ENCODE data around the gene UGCG. TPM values are rescaled to one million over a fixed set of nuclear protein-coding genes. Genes with fewer than 3 reads are reported as not detected.

UGCG gene
- total and polyA plus RNA-seq, 2 of the 8 experiments (the other 6 are each of a cell fraction or from before 2014, with no cell fraction given), result 14.9 to 34.0 TPM

DNA sequence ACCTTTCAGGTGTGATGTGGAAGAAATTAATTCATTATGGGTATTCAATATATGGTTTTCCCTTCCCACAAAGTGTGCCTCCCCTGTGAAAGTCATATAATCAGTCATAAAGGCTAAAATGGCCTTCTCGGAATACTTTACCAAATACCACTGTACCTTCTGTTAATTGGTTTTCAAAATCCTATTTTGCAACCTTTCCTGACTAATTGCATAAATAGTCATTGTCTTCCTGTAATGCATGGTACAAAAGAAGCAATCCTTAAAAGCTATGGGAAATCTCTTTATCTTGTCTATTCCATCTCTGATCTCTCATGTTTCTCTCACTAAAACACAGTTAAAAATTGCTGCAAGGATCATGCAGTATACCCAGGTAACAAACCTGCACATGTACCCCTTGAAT, 44.3 kb upstream of the UGCG start:
- Histone ChIP-seq H3K4me1 (replicated peaks in 1 of 4; ENCODE audit: control insufficient read depth in 3 of 4, insufficient read depth in 4 of 4, low read length in 3 of 4) (no peaks in the 10 kb centered on the region), H2AFZ (ENCODE audit: low read length) (no peak overlapping the region), H3K27ac (ENCODE audit: low read depth, low read length) (no peak overlapping the region), H3K79me2 (ENCODE audit: control insufficient read depth in 1 of 2, insufficient read depth in 2 of 2, low read length in 2 of 2) (no peaks in the 10 kb centered on the region), H3K27me3 (replicated peaks in 1 of 4; ENCODE audit: control insufficient read depth in 3 of 4, extremely low read depth in 1 of 4, insufficient read depth in 3 of 4, low read length in 3 of 4) (no peaks in the 10 kb centered on the region), H3K23ac (ENCODE audit: insufficient read length) (no peak overlapping the region), H3K4me3 (ENCODE audit: extremely low read depth in 1 of 4, insufficient read depth in 2 of 4, low read depth in 3 of 4, low read length in 4 of 4) (no peak overlapping the region), H3K4ac (replicated peaks; ENCODE audit: insufficient read length, low read depth, low read length) (no peak overlapping the region), H3K9ac (replicated peaks in 1 of 4; ENCODE audit: extremely low read depth in 1 of 4, low read depth in 3 of 4, low read length in 3 of 4) (no peak overlapping the region), H4K20me1 (replicated peaks in 1 of 2; ENCODE audit: control insufficient read depth in 1 of 2, insufficient read depth in 2 of 2, low read length in 2 of 2) (no peaks in the 10 kb centered on the region), H2AK5ac (ENCODE audit: low read depth, low read length) (no peak overlapping the region), H4K91ac (replicated peaks; ENCODE audit: insufficient read length, low read length) (no peak overlapping the region), H4K8ac (ENCODE audit: extremely low read depth, insufficient read depth, low read length) (no peak overlapping the region), H4K5ac (ENCODE audit: insufficient read length, low read depth, low read length) (no peak overlapping the region), H3K14ac (ENCODE audit: insufficient read length) (no peak overlapping the region), H3K9me3 (ENCODE audit: insufficient read depth in 2 of 2, low read depth in 1 of 2, low read length in 1 of 2) (no peaks in the 10 kb centered on the region), H3K18ac (ENCODE audit: extremely low read depth, low read length) (no peak overlapping the region), H3K79me1 (ENCODE audit: low read depth, low read length) (no peaks in the 10 kb centered on the region), H2BK12ac (ENCODE audit: low read depth, low read length) (no peak overlapping the region), H2BK20ac (ENCODE audit: low read length) (no peak overlapping the region), H2BK5ac (ENCODE audit: low read depth, low read length) (no peak overlapping the region), H3K23me2 (ENCODE audit: low read depth, low read length) (no peaks in the 10 kb centered on the region), H2BK15ac (ENCODE audit: low read length) (no peak overlapping the region), H2BK120ac (replicated peaks; ENCODE audit: low read depth, low read length) (no peak overlapping the region), H3K56ac (replicated peaks; ENCODE audit: insufficient read length, low read depth, low read length) (no peak overlapping the region), H3K36me3 (ENCODE audit: control insufficient read depth in 2 of 4, insufficient read depth in 4 of 4, low read length in 3 of 4) (no peaks in the 10 kb centered on the region), H3K4me2 (ENCODE audit: insufficient read depth in 1 of 2, low read depth in 2 of 2, low read length in 2 of 2) (no peak overlapping the region)
- ChIA-PET POLR2A (ENCODE audit: partially characterized antibody) (no interaction called here), CTCF (ENCODE audit: partially characterized antibody) (interaction anchor here (0.6 kb wide), 1 partner anchor 71 kb away, joined by 3 read pairs; no protein-coding TSS in a partner anchor)
- FAIRE-seq (no peak), DNase-seq (ENCODE audit: low read depth in 1 of 2, low spot score in 2 of 2) (no peak)
- 95% methylated on average over 1 of the region's 1 CpG; no CpG with 5 or more reads in 1 of the 2 experiments for WGBS, 2 experiments (ENCODE audit: extremely low coverage in 1 of 2, insufficient coverage in 1 of 2, insufficient read length in 1 of 2, insufficient replicate concordance in 2 of 2, low coverage in 1 of 2, low lambda C conversion rate in 2 of 2, missing lambda C conversion rate in 1 of 2)
- TF ChIP-seq SP2 (IDR thresholded peaks at IDR 0.05; ENCODE audit: low read length), result no peak
- no peak for TF ChIP-seq JUN (IDR thresholded peaks at IDR 0.05; ENCODE audit: low read depth, low read length)
- no peak for TF ChIP-seq GABPA (IDR thresholded peaks at IDR 0.05; ENCODE audit: borderline replicate concordance, insufficient read depth, low read length)
- no peak for TF ChIP-seq FOSL1 (IDR thresholded peaks at IDR 0.05; ENCODE audit: insufficient read depth, low read depth, low read length)
- no peak for TF ChIP-seq CHD2 (IDR thresholded peaks at IDR 0.05; ENCODE audit: low read length)
- no peak for TF ChIP-seq YY1 (IDR thresholded peaks at IDR 0.05; ENCODE audit: low read depth, low read length)
- TF ChIP-seq TBP (IDR thresholded peaks at IDR 0.05; ENCODE audit: low read depth, low read length), result no peak
- no peak for TF ChIP-seq CBX5 (IDR thresholded peaks at IDR 0.05; ENCODE audit: low read depth, low read length)
- TF ChIP-seq KDM4A (IDR thresholded peaks at IDR 0.05; ENCODE audit: low read depth, low read length, severe bottlenecking), result no peak
- TF ChIP-seq, protein P1, sequence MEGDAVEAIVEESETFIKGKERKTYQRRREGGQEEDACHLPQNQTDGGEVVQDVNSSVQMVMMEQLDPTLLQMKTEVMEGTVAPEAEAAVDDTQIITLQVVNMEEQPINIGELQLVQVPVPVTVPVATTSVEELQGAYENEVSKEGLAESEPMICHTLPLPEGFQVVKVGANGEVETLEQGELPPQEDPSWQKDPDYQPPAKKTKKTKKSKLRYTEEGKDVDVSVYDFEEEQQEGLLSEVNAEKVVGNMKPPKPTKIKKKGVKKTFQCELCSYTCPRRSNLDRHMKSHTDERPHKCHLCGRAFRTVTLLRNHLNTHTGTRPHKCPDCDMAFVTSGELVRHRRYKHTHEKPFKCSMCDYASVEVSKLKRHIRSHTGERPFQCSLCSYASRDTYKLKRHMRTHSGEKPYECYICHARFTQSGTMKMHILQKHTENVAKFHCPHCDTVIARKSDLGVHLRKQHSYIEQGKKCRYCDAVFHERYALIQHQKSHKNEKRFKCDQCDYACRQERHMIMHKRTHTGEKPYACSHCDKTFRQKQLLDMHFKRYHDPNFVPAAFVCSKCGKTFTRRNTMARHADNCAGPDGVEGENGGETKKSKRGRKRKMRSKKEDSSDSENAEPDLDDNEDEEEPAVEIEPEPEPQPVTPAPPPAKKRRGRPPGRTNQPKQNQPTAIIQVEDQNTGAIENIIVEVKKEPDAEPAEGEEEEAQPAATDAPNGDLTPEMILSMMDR (IDR thresholded peaks at IDR 0.05; ENCODE audit: control extremely low read depth in 1 of 3, insufficient read depth in 1 of 3, low read depth in 1 of 3, low read length in 3 of 3), result no peak
- TF ChIP-seq RNF2 (IDR thresholded peaks at IDR 0.05; ENCODE audit: borderline replicate concordance, low read depth, low read length, missing control alignments, poor library complexity, severe bottlenecking), result no peak
- TF ChIP-seq EGR1 (IDR thresholded peaks at IDR 0.05; ENCODE audit: borderline replicate concordance, low read depth, low read length), result no peak
- TF ChIP-seq TCF12 (IDR thresholded peaks at IDR 0.05; ENCODE audit: low read depth, low read length), result no peak

All from H1 (cell line).